DND-41 (cell line): ENCODE data around the gene CTDSP2.

Experiments used
- ATAC-seq: fragments of 200-7000 bp; cut with Tn5 transposase; 3 replicates; pipeline ENCODE4 v1.9.1; 2021; ENCODE audit warnings: low read depth; ENCODE audit not compliant: insufficient read depth
- DNase-seq: peaks from one replicate; pipeline ENCODE4 v3.0.0-alpha.2; 2020
- H2AFZ ChIP-seq: 2 replicates; pipeline ENCODE4 v1.6.0; 2012; ENCODE audit warnings: low read depth, low read length
- H3K27ac ChIP-seq: 2 replicates; pipeline ENCODE4 v1.5.1; 2012; ENCODE audit warnings: low read length, inconsistent platforms
- H3K27me3 ChIP-seq: fragments of 200-600 bp; sonication (generic); 2 replicates; pipeline ENCODE4 v1.6.0; 2012; ENCODE audit warnings: low read length, mild to moderate bottlenecking, inconsistent platforms; ENCODE audit not compliant: insufficient read depth, poor library complexity
- H3K36me3 ChIP-seq: 2 replicates; pipeline ENCODE4 v1.5.1; 2012; ENCODE audit warnings: low read length, inconsistent platforms; ENCODE audit not compliant: insufficient read depth
- H3K4me1 ChIP-seq: 2 replicates; pipeline ENCODE4 v1.5.1; 2012; ENCODE audit warnings: mild to moderate bottlenecking, low read length; ENCODE audit not compliant: insufficient read depth
- H3K4me2 ChIP-seq: 2 replicates; pipeline ENCODE4 v1.6.0; 2012; ENCODE audit warnings: mild to moderate bottlenecking, moderate library complexity, low read length, inconsistent platforms; ENCODE audit not compliant: insufficient read depth
- H3K4me3 ChIP-seq, 2 experiments: fragments of 200-600 bp in 1 of 2; shearing (Covaris generic) in 1 of 2; 2 replicates each; pipeline ENCODE4 v1.5.1; 2012 to 2016; ENCODE audit warnings: inconsistent platforms in 2 of 2, low read length in 2 of 2, mild to moderate bottlenecking in 2 of 2, low read depth in 1 of 2, moderate library complexity in 1 of 2
- H3K79me2 ChIP-seq: 2 replicates; pipeline ENCODE4 v1.6.0; 2012; ENCODE audit warnings: low read length, inconsistent platforms; ENCODE audit not compliant: insufficient read depth
- H3K9ac ChIP-seq: 2 replicates; pipeline ENCODE4 v1.6.0; 2012; ENCODE audit warnings: low read depth, mild to moderate bottlenecking, inconsistent platforms, low read length, moderate library complexity
- H3K9me3 ChIP-seq: 2 replicates; pipeline ENCODE4 v1.5.1; 2012; ENCODE audit warnings: low read length, moderate library complexity, mild to moderate bottlenecking, inconsistent platforms; ENCODE audit not compliant: insufficient read depth, severe bottlenecking
- H4K20me1 ChIP-seq: 2 replicates; pipeline ENCODE4 v1.6.0; 2012; ENCODE audit warnings: low read length; ENCODE audit not compliant: insufficient read depth
- CTCF ChIP-seq: IDR thresholded peaks from 2 replicates; pipeline ENCODE4 v1.5.1; 2012; ENCODE audit warnings: borderline replicate concordance, low read length, moderate library complexity, mild to moderate bottlenecking; ENCODE audit not compliant: poor library complexity, severe bottlenecking; ENCODE audit errors: extremely low read depth
- EZH2 ChIP-seq: IDR thresholded peaks from 3 replicates; pipeline ENCODE4 v1.6.1; 2012; ENCODE audit warnings: borderline replicate concordance, low read depth, mild to moderate bottlenecking, moderate library complexity, low read length, inconsistent platforms; ENCODE audit not compliant: severe bottlenecking

The CTDSP2 gene

GRCh38 chr12:57885207-57885606 lies 38.7 kb upstream of the CTDSP2 start:
- ATAC-seq (no peak), DNase-seq (no peak)
- Histone ChIP-seq H3K9me3 (peaks cover 2% of the 10 kb centered on the region), H3K4me2 (no peak overlapping the region), H3K4me3 (no peak overlapping the region), H2AFZ (no peak overlapping the region), H3K4me1 (no peaks in the 10 kb centered on the region; the same call in 1 of the 2 replicates), H3K9ac (no peak overlapping the region), H3K36me3 (no peaks in the 10 kb centered on the region), H3K79me2 (no peaks in the 10 kb centered on the region), H3K27me3 (peaks cover 28% of the 10 kb centered on the region), H4K20me1 (no peaks in the 10 kb centered on the region), H3K27ac (no peak overlapping the region)
- TF ChIP-seq EZH2 (no peak), CTCF (no peak)

GRCh38 chr12:57883700-57884099 lies 37.2 kb upstream of the CTDSP2 start:
- peaks cover 14% of the 10 kb centered on the region for H3K27me3 ChIP-seq
- H3K27ac ChIP-seq = no peak overlapping the region
- H3K9me3 ChIP-seq = peaks cover 2% of the 10 kb centered on the region

GRCh38 chr12:57883057-57883456 lies 36.5 kb upstream of the CTDSP2 start:
- Histone ChIP-seq H3K4me2 (no peak overlapping the region), H3K36me3 (no peaks in the 10 kb centered on the region), H3K9ac (no peak overlapping the region), H3K27ac (no peak overlapping the region), H4K20me1 (no peaks in the 10 kb centered on the region), H3K27me3 (peaks cover 8% of the 10 kb centered on the region), H3K79me2 (no peaks in the 10 kb centered on the region), H3K9me3 (peaks cover 2% of the 10 kb centered on the region), H3K4me3 (no peak overlapping the region), H2AFZ (no peak overlapping the region), H3K4me1 (no peaks in the 10 kb centered on the region)
- no peak for TF ChIP-seq EZH2
- TF ChIP-seq CTCF = no peak
- no peak for ATAC-seq
- no peak for DNase-seq

More at GRCh38 chr12:57883700-57884099, 37.2 kb upstream of the CTDSP2 start:
- H2AFZ ChIP-seq = no peak overlapping the region
- H3K79me2 ChIP-seq = no peaks in the 10 kb centered on the region
- H3K4me2 ChIP-seq = no peak overlapping the region
- H3K36me3 ChIP-seq = no peaks in the 10 kb centered on the region
- ATAC-seq (no peak), DNase-seq (no peak)
- TF ChIP-seq CTCF (no peak), EZH2 (no peak)
- H3K9ac ChIP-seq = no peak overlapping the region
- no peaks in the 10 kb centered on the region; the same call in 1 of the 2 replicates for H3K4me1 ChIP-seq
- H3K4me3 ChIP-seq = no peak overlapping the region
- H4K20me1 ChIP-seq = no peaks in the 10 kb centered on the region

- no peak for TF ChIP-seq CTCF
- TF ChIP-seq EZH2 = no peak
- Histone ChIP-seq H3K79me2 (no peaks in the 10 kb centered on the region), H3K36me3 (no peaks in the 10 kb centered on the region), H2AFZ (no peak overlapping the region), H3K4me2 (no peak overlapping the region), H3K9me3 (peaks cover 2% of the 10 kb centered on the region), H3K27me3 (peaks cover 4% of the 10 kb centered on the region), H3K9ac (no peak overlapping the region), H3K4me3 (no peak overlapping the region), H3K27ac (no peak overlapping the region), H4K20me1 (no peaks in the 10 kb centered on the region), H3K4me1 (no peaks in the 10 kb centered on the region)
- ATAC-seq (no peak), DNase-seq (no peak)
These were observed 36.0 kb upstream of the CTDSP2 start for GRCh38 chr12:57882575-57882974.
